IPS-NIHi11 (cell line): ENCODE data around the gene ANKRD6.
"Not testable (repeated sequence)": the region's sequence is repeated elsewhere in the genome, so short reads cannot be mapped to it uniquely, and the experiment has no call there.

Experiments
- DNase-seq: peaks from one replicate; pipeline ENCODE4 v3.0.0; 2012; ENCODE audit warnings: mixed read lengths, low spot score

Gene ANKRD6

DNA sequence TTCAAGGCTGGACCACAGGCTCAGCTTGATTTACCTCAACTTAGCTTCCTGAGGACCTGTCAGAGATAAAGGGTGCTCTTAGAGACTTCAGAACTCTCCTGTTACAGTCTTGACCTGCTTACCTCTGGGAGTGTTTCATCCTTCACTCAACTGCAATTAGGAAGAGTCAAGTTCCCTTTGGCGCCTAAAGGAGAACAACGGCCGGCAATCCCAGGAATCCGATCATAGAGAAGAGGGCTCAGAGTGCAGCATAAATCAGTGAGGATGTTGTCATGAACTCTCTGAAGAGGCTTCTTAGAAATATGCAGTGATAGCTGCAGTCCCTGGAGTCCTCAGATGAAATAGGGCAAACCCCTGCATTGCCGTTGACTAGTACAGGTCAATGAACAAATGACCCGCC lies 169.2 kb downstream of the ANKRD6 start:
- DNase-seq = no peak

DNA sequence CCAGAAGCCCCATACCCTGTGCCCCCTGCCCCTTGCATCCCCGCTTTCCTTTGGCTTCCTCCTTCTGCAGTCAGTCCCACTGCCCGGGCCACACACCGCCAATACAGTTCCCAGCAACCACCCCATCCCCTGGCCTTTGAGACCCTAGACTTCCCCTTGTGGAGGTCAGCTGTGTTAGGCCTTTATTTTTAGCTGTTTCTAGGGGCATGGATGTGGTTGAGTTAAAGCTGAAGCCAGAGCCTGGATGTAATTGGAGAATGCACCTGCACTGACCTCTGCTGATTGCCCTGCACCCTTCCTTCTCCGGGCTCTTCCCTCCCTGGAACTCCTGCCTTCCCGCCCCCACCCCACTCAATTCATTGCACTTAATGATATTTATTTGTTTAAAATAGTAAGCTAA lies 171.7 kb downstream of the ANKRD6 start:
- peak; percentile 25 for DNase-seq

DNA sequence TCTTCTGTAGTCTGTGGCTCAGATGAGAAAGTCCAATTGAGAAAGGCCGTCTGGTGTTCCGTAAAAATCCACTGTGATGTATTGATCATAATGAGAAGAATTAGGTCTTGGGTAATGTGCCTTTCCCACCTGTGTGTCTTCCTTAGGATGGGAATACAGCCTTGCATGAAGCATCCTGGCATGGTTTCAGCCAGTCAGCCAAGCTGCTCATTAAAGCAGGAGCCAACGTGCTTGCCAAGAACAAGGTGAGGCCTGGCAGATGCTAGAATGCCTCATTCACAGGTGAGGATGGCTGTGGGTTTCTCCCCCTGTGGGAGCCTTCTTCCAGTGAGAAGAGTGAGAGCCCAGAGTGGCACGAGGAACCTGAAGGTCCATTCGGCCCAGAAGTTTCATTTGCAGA lies 172.9 kb downstream of the ANKRD6 start:
- DNase-seq = no peak

- DNase-seq = peak; percentile 75
These were observed 177.2 kb downstream of the ANKRD6 start for GRCh38 chr6:89610149-89610642.

DNA sequence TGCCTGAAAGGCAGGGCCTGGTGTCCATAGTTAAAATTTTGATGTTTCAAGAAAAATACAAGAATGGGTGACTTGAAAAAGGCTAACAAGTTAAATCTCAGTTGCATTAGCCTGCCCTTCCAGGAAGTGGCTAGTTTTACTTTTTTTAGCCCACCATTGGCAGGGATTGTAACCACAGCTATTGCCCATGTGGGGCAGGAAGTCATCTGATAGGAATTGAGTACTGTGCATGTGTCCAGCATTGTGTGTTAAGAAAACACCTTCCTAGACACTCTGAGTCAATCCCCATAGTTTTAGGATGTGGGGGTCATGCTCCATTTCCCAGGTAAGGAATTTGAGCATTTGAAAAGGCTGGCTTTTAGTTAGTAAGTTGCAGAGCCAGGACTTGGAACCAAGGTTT lies 178.7 kb downstream of the ANKRD6 start:
- DNase-seq = no peak

DNA sequence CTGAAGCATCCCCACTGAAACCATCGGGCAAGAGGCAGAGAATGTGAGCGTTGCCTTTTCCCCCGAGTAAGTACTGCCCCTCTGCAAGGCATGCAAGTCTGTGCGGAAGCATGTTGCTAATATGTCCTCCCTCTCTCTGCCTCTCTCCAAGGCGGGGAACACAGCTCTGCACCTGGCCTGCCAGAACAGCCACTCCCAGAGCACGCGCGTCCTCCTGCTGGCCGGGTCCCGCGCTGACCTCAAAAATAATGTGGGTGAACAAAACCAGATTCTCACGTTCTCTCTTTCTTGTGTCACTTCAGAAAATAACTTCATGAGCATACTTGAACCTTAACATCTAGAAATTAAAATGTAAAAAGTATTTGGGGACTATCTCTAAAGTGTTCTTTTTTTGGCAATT lies 179.2 kb downstream of the ANKRD6 start:
- peak; percentile 66 for DNase-seq

GRCh38 chr6:89613790-89614189 lies 180.8 kb downstream of the ANKRD6 start:
- no peak for DNase-seq

- DNase-seq = no peak
These were observed 182.9 kb downstream of the ANKRD6 start for GRCh38 chr6:89615882-89616281.

DNA sequence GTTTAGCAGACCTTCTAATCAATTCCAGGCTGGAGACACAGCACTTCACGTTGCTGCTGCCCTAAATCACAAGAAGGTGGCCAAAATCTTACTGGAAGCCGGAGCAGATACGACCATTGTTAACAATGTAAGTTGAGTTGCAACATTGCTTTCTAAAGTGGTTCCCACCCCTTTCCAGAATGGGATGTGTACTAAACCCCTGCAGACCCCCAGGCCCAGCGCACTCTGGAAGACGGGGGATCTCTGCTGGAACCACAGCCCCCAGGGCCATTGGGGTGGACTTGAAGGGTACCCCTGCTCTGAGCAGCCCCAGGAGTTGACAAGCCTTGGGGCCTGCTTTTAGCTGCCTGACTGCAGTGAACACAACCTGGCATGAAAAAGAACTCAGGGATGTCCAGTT lies 183.6 kb downstream of the ANKRD6 start:
- DNase-seq = no peak

- no peak for DNase-seq
These were observed 185.1 kb downstream of the ANKRD6 start for GRCh38 chr6:89618026-89618425.

DNA sequence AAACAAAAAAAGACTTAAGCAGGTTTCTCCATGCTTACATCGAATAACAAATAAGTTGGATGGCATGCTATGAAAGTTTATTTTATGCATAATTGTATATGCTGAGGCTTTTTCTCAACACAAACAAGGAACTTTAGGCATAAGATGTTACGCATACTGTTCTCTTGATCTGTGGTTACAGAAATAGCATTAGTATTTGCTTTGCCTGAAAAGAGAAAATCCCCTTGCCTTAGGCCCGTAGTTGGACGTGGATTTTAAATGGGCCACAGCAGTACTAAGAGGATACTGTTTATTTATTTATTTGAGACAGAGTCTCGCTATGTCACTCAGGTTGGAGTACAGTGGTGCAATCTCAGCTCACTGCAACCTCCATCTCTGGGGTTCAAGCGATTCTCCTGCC lies 186.6 kb downstream of the ANKRD6 start:
- no peak for DNase-seq

GRCh38 chr6:89623749-89624148 lies 190.8 kb downstream of the ANKRD6 start:
- no peak for DNase-seq

DNA sequence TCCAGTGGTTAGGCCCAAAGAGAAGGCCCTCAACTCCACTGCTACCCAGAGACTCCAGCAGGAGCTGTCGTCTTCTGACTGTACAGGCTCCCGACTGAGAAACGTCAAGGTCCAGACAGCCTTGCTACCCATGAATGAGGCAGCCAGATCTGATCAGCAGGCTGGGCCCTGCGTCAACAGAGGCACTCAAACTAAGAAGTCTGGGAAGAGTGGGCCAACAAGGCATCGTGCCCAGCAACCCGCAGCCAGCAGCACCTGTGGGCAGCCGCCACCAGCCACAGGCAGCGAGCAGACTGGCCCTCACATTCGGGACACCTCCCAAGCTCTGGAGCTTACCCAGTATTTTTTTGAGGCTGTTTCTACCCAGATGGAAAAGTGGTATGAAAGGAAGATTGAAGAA lies 197.5 kb downstream of the ANKRD6 start:
- no peak for DNase-seq

DNA sequence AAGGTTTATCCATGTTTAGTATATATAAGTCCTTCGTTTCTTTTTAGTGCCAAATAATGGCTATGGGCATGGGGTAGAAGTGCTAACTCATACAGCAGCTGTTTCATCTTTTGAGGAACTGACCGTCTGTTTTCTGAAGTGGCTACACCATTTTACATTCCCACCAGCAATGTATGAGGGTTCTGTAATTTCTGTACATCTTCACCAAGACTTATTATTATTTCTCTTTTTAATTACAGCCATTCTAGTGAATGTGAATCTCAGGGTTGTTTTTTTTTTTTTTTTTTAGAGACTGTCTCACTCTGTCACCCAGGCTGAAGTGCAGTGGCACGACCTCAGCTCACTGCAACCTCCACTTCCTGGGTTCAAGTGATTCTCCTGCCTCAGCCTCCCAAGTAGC lies 203.5 kb downstream of the ANKRD6 start:
- not testable (repeated sequence) for DNase-seq

DNA sequence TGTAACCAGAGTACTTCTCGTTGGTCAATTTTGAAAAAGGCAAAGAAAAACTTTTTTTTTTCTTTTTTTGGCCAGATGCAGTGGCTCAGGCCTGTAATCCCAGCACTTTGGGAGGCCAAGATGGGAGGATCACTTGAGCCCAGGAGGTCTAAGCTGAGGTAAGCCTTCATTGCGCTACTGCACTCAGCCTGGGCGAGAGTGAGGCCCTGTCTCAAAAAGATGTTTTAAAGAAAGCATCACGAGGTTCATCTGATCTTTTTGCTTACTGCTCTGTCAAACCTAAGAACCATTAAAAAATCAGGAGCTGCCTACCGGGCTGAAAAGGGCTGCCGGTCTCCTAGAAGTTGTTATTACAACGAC lies 205.0 kb downstream of the ANKRD6 start:
- DNase-seq = no peak

DNA sequence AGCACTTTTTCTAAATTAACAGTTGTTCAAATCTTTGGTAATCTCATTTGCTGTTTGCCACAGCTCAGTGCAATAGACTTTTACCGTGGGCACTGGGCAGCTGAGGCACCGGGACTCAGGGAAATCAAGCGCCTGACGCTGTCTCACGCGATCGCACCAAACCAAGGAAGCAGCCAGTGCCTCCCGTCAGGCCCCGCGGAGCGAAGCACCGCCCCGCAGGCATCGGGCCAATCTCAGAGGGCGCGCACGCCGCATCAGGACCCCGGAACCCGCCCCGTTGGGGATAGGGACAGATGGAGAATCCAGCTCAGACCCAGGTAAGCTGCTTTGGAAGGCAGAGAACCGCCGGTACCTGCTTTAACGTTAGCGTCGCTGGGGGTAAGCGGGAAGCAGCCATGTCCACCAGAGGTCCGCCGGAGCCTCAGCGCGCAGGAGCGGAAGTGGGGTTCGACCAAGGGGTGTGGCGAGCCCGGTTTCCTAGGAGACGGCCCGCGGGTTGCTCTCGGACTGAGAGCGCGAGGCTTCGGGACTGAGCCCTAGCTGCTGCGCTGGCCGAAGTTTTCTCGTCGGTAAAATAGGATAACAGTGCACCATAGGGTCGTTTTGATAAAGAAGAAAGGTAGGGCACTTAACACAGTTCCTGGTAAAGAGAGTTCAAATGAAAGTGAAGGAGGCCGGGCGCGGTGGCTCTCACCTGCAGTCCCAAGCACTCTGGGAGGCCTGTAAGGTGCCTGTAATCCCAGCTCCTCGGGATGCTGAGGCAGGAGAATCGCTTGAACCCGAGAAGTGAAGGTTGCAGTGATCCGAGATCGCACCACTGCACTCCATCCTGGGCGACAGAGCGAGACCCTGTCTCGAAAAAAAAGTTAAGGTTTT lies 205.6 kb downstream of the ANKRD6 start, which contains the start of gene LYRM2:
TSS of gene LYRM2 (minus strand) at position 428 of the 876 bp plus-strand sequence. CDS start at position 397, 31 bp downstream.
- DNase-seq = peak; percentile 94

DNA sequence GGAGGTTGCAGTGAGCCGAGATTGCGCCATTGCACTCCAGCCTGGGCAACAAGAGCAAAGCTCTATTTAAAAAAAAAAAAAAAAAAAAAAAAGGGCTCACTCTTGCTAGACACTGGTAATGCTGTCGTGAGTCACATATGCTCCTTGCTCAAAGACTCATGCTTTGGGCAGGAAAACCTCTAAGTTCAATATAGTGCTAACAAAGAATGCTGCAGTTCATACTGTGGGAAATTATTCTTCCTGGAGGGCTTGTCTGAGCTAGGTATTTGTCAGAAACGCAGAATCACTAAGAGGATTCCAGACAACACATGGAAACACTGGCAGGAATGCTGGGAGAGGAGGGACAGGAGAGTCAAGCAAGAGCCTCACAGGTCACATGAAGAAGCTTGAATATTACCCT lies 207.9 kb downstream of the ANKRD6 start:
- DNase-seq = no peak

GRCh38 chr6:89641581-89641980 lies 208.6 kb downstream of the ANKRD6 start:
- DNase-seq = not testable (repeated sequence)

DNA sequence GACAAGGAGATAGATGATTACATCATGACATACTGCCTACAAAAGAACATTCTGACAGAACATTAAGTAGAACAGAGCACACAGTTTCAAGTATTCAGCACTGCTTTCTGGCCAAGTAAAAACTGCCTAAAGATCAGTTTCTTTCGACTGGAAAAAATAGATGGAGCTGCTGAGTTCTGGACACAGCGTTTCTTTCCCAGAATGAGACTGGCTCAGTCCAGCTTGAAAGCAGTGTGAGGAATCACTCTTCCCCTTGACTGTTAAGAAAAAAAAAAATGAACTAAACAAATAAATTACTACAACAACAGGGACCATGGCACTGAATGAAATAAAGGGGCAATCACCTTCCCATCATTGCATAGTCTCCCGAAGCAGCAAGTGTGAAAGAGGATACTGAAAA lies 210.0 kb downstream of the ANKRD6 start:
- no peak for DNase-seq

- no peak for DNase-seq
These were observed 210.5 kb downstream of the ANKRD6 start for GRCh38 chr6:89643406-89643805.

DNA sequence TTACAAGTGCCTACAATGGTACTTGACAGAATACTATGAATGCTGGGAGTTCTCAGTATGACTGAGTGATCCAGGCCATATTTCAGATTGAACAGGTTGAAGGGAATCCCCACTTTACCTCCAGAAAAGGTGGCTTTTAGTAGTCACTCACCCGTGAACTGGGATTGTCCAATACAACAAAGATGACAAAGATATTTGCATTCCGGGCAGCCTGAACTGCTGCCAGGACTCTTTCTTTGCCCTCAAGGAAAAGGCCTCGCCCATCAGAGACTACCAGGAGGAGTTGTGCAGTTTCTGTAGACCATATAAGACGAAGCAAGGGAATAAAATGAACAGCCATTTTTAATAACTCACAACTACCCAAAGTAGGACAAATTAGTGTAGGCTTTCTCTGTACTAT lies 211.9 kb downstream of the ANKRD6 start:
- DNase-seq = no peak

GRCh38 chr6:89649682-89650081 lies 216.7 kb downstream of the ANKRD6 start:
- no peak for DNase-seq

DNA sequence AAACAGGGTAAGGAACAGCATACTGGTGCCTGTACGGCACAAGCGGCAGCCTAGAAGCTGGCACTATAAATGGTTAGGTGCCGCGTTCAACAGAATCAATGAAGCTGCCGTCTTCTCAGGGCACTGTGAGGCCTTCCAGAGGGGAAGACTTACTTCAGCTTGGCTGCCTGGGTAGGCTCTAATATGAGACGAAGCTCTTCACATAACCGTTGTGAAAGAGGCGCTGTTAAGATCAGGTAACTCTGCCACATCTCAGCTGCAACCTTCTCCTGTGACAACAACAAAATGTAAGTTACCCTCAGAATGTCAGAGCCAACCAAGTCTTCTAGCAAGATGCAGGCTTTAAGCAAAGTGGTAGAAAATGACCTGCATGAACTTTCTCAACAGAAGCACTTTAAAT lies 217.6 kb downstream of the ANKRD6 start:
- DNase-seq = no peak

DNA sequence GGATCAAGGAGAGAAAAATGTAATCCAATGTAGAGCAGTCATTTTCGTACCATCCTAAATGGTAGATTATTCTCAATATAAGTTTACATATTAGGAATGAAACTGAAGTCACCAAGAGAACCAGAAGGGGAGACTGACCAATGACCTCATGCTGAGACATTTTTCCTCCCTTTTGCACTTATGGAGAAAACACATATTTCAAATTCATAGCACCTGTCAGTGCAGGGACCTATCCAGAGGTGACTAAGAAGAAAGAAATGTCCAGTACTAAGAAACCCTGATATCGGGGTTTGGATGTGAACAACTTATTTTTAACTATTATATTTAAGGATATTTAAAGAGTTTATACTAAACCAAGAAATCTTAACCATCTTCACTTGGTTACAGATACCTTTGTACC lies 222.2 kb downstream of the ANKRD6 start:
- no peak for DNase-seq
